NCI-H187 treated with DMSO at 0.1 percent for 48 hours (cell line): Measurements from ENCODE around the gene LY6G6C.

ENCODE experiments used
- DNase-seq: peaks from one replicate; lab custom pipeline; 2025; lab: John Stamatoyannopoulos, UW

The LY6G6C gene

DNA sequence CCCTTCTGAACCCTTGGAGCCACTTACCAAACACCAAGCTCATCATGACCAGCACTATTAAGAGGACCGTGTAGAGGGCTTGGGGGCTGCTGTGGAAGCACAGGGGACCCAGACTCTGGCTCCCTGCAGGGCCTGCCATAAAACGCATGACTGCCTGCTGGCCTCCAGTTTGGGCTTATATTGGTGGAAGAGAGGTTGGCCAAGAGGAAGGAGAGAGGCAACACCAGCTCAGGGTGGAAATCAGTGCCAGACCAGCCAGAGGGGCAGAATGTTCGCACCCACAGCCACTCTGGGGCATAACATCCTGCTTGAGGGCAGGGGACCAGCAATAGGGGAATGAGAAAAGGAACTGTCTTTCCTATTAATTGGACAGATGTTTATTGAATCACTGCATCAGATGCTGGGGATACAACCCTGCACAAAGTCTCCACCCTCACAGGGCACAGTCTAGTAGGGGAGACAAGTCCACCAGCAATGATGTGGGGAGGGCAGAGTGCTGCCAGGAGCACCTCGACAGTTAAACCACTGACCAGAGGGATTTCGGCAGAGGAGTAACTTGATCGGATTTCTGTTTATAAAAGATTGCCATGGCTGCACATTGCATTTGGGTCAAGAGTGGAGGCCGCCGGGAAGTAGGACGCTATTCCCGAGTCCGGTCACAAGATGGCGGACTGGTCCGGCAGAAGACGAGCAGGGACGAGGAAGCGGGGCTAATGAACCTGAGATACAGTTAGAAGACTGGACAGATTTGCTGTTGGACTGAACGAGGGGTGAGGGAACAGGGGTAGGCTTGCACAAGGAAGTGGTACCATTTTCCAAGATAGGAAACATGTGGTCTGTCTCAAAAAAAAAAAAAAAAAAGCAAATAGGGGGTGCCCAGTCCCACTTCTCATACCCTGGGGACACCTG lies 41.1 kb downstream of the LY6G6C start, which contains the start of gene LY6G5C:
LY6G5C (minus strand) TSS at position 842 of the 909 bp plus-strand sequence; CDS start at position 148, 694 bp downstream.
- DNase-seq: peak; percentile 34

DNA sequence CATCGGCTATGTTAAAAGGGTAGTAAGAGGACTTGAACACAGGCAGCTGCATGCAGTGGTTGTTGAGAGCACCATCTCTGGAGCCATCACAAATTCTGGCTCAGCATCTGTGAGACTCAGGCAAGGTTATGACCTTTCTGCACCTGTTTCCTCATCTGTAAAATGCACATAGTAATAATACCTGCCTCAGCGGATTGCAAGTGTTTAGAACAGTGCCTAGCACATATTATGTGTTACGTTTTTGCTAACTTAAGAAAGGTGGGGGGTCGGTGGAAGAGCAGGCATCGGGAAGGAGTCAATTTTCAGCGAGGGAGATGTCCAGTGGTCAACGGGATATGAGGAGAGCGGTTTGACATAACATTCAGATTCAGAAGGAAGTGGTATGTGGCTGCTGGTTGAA lies 43.6 kb downstream of the LY6G6C start:
- DNase-seq: no peak

DNA sequence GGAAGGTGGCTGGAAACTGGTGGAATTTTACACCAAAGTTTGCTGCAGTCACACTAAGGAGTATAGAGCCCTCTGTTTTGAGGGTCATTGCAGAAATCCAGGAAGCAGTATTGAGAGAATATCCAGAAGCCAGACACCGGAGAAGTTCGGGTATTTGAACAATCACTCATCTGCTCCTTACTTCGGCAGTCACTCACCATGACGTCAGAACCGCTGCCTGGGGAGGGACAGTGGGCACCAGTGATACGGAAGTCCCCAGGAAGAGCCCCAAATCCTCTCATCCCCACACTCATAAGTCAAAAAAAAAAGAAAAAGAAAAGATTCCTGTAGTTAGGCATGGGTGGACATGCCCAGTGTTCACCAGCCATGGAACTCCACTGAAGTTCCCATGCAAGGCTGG lies 44.6 kb downstream of the LY6G6C start:
- no peak for DNase-seq

DNA sequence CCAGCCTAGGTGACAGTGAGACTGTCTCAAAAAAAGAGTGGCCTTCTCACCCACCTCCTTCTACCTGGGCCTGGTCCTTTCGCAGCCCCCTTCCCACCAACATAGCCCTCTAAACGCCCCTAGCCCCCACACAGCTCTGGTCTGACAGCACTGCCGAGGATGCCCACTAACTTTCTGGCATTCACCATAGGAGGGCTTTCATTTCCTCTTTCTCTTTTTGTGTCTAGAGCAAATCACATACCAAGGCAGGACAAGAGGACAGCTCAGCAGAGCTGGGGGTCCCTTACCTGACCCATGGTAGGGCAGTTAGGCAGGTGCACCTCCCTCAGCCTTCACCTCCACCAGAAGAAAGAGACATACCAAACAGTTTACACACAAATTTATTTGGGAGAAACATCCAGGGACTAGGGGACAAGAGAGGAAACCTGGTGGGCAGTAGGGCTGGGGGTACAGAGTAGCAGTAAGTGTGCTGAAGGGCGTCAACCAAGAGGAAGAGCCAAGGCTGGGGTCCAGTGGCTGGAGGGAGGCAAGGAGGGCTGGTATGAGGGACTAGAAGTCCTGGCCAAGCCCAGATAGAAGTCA lies 45.1 kb downstream of the LY6G6C start:
- DNase-seq: no peak

DNA sequence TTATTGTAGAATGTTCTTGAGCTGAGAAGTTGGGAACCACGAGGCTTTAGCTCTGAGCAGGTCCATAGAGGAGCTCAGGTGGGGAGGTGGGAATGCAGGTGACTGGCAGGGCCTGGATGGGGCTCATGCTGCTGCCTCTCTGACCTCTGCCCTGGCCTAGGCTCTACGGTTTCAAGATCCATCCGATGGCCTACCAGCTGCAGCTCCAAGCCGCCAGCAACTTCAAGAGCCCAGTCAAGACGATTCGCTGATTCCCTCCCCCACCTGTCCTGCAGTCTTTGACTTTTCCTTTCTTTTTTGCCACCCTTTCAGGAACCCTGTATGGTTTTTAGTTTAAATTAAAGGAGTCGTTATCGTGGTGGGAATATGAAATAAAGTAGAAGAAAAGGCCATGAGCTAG lies 51.9 kb downstream of the LY6G6C start, which contains the start of gene LY6G5B:
LY6G5B (plus strand) TSS at position 301 of the 400 bp plus-strand sequence. CDS start 975 bp downstream, outside the sequence.
- no peak for DNase-seq
